Gastroesophageal sphincter (tissue), 3 donors: Measurements from ENCODE around the gene SP110.

Source experiments
- EP300 ChIP-seq: sonication (generic); formaldehyde crosslinking; IDR thresholded peaks from one replicate; pipeline ENCODE4 v1.6.1; 2017; ENCODE audit warnings: antibody characterized with exemption, mild to moderate bottlenecking
- POLR2A ChIP-seq, 2 donors: fragments of 450-650 bp; IDR thresholded peaks; one replicate each; pipeline ENCODE4 v1.6.1; 2017; ENCODE audit warnings: antibody characterized with exemption in 2 of 2, mild to moderate bottlenecking in 2 of 2, moderate library complexity in 1 of 2
- POLR2AphosphoS5 ChIP-seq: sonication (generic); formaldehyde crosslinking; IDR thresholded peaks from one replicate; pipeline ENCODE4 v1.6.1; 2017; ENCODE audit warnings: antibody characterized with exemption
- TF ChIP-seq, protein P1 (sequence below), 4 experiments: fragments of 200-600 bp in 2 of 4; fragments of 450-650 bp in 2 of 4; sonication (generic) in 1 of 4; IDR thresholded peaks; one replicate each; pipeline ENCODE4 v1.5.1; 2017 to 2019; ENCODE audit warnings: antibody characterized with exemption in 4 of 4, mild to moderate bottlenecking in 2 of 4, moderate library complexity in 2 of 4

DNA sequence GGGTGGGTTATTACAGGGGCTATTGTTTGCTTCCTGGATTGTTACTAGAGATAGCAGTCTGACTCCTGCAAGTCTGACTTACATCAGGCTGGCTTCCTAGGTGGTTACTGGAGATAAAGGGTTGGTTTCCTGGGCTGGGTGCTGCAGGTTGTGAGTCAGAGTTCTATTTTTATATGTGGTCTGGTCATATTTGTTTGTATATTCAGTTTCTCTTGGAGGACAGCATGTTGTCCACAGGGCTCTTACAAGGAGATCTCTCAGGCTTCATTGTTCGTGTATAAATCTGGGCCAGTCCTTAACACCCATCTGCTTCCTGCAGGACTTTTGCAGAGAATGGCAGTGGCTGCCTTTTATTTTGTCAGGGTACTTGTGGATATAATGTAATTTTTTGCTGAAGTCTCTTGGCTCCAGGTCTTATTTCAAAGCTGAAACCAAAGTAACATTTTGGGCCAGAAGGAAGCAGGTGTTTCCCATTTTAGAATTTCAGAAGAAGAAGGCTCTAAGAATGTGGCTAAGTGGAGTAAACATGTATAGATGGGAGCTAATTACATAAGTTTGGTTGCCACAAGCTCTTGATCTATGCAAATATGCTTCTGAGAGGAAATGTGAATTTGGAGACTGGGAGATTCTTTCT, 85.2 kb downstream of the SP110 start:
- TF ChIP-seq, protein P1, sequence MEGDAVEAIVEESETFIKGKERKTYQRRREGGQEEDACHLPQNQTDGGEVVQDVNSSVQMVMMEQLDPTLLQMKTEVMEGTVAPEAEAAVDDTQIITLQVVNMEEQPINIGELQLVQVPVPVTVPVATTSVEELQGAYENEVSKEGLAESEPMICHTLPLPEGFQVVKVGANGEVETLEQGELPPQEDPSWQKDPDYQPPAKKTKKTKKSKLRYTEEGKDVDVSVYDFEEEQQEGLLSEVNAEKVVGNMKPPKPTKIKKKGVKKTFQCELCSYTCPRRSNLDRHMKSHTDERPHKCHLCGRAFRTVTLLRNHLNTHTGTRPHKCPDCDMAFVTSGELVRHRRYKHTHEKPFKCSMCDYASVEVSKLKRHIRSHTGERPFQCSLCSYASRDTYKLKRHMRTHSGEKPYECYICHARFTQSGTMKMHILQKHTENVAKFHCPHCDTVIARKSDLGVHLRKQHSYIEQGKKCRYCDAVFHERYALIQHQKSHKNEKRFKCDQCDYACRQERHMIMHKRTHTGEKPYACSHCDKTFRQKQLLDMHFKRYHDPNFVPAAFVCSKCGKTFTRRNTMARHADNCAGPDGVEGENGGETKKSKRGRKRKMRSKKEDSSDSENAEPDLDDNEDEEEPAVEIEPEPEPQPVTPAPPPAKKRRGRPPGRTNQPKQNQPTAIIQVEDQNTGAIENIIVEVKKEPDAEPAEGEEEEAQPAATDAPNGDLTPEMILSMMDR (IDR thresholded peaks at IDR 0.05) = no peak
- no peak for TF ChIP-seq POLR2A (IDR thresholded peaks at IDR 0.05)
- TF ChIP-seq POLR2AphosphoS5 = no peak
- TF ChIP-seq EP300 = no peak
